ENCODE results near the gene SDR42E2. TPM values are rescaled to one million over a fixed set of nuclear protein-coding genes. Genes with fewer than 3 reads are reported as not detected.

SDR42E2 gene
- total and polyA plus RNA-seq, 12 donors = 0.09 to 0.15 TPM; not detected in 10

DNA sequence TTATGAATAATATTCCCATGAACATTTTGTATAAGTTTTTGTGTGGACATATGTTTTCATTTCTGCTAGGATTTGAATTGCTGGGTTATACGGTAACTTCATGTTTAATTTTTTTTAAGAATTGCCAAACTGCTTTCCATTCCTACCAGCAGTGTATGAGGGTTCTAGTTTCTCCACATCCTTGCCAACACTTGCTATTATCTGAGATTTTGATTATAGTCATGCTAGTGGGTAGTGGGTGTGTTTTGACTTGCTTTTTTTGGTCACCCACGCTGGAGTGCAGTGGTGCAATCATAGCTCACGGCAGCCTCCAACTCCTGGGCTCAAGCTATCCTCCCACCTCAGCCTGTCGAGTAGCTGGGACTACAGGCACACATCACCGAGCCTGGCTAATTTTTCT lies 40.8 kb downstream of the SDR42E2 start:
- H3K4me1 ChIP-seq = peaks cover 0 to 36% (median 19%) of the 10 kb centered on the region in 9 donors
- intact Hi-C loops (cut with DNase I) = loop anchor here in 1 of 10 donors (5.0 kb wide), 1 partner anchor 94 kb away; the partner anchor contains the start of gene POLR3E
- no peaks in the 10 kb centered on the region for H3K27me3 ChIP-seq
- no peaks in the 10 kb centered on the region for H3K9me3 ChIP-seq
- WGBS, 2 donors = 87 to 88% methylated on average over 5 of the region's 5 CpGs
- no peak overlapping the region for H3K4me3 ChIP-seq
- TF ChIP-seq CTCF (IDR thresholded peaks at IDR 0.05) = no peak
- ATAC-seq (no peak), DNase-seq (no peak)
- no peak overlapping the region for H3K27ac ChIP-seq
- no peaks in the 10 kb centered on the region for H3K36me3 ChIP-seq

GRCh38 chr16:22204091-22204655 lies 41.9 kb downstream of the SDR42E2 start:
- H3K27ac ChIP-seq = no peak overlapping the region
- no peaks in the 10 kb centered on the region for H3K27me3 ChIP-seq
- H3K36me3 ChIP-seq = no peaks in the 10 kb centered on the region
- TF ChIP-seq CTCF (IDR thresholded peaks at IDR 0.05) = no peak
- DNase-seq (no peak), ATAC-seq (no peak)
- WGBS, 2 donors = 98% methylated on average over 2 of the region's 2 CpGs
- peaks cover 0 to 44% (median 28%) of the 10 kb centered on the region in 9 donors for H3K4me1 ChIP-seq
- H3K4me3 ChIP-seq = no peak overlapping the region
- intact Hi-C loops (cut with DNase I) = loop anchor here in 1 of 10 donors (5.0 kb wide), 1 partner anchor 93 kb away; the partner anchor contains the start of gene POLR3E
- H3K9me3 ChIP-seq = no peaks in the 10 kb centered on the region

- H3K4me1 ChIP-seq = peaks cover 0 to 47% (median 28%) of the 10 kb centered on the region in 9 donors
- no peak for ATAC-seq
- no peak for TF ChIP-seq CTCF (IDR thresholded peaks at IDR 0.05)
Observed at GRCh38 chr16:22205577-22206012, 43.3 kb downstream of the SDR42E2 start.

GRCh38 chr16:22206013-22206841 lies 43.9 kb downstream of the SDR42E2 start, which contains the start of gene EEF2K:
Gene EEF2K (plus strand): TSS chr16:22206278. CDS start chr16:22225730, 19,452 bp downstream.
- Histone ChIP-seq H3K9me3 (peaks cover 0 to 5% (median 0%) of the 10 kb centered on the region in 11 donors), H3K27me3 (no peaks in the 10 kb centered on the region), H3K4me1 (peaks cover 0 to 52% (median 29%) of the 10 kb centered on the region in 9 donors), H3K27ac (peak within 1 kb of the TSS; percentile 84 to 97 (median 92)), H3K36me3 (peaks cover 0 to 4% (median 0%) of the 10 kb centered on the region in 9 donors), H3K4me3 (peak within 1 kb of the TSS; percentile 74 to 97 (median 88))
- intact Hi-C loops (cut with DNase I) = loop anchor here in 5 of 10 donors (1.0 to 5.0 kb wide), 5 partner anchors 16 to 91 kb away; partner anchors contain the start of gene POLR3E (in 4 of the 5)
- TF ChIP-seq CTCF (IDR thresholded peaks at IDR 0.05) = peak; percentile 74 to 96 (median 91)
- ATAC-seq (peak; percentile 91 to 96 (median 94)), DNase-seq (peak; percentile 90 to 93)
- 0% methylated on average over 59 to 74 of the region's 74 CpGs for WGBS, 2 donors

More at GRCh38 chr16:22205577-22206012, 43.3 kb downstream of the SDR42E2 start:
- Histone ChIP-seq H3K4me3 (peak overlapping the region in 9 of 10 donors; percentile 74 to 97 (median 91)), H3K36me3 (peaks cover 0 to 4% (median 0%) of the 10 kb centered on the region in 9 donors), H3K27ac (peak overlapping the region; percentile 6 to 97 (median 92)), H3K27me3 (no peaks in the 10 kb centered on the region), H3K9me3 (peaks cover 0 to under 1% (median 0%) of the 10 kb centered on the region in 11 donors)
- intact Hi-C loops (cut with DNase I) = loop anchor here in 5 of 10 donors (1.0 to 5.0 kb wide), 5 partner anchors 15 to 92 kb away; partner anchors contain the start of gene POLR3E (in 4 of the 5)
- WGBS, 2 donors = 6 to 8% methylated on average over 11 of the region's 11 CpGs
- DNase-seq = no peak
